Measurements from ENCODE around the gene EHBP1.

DNA sequence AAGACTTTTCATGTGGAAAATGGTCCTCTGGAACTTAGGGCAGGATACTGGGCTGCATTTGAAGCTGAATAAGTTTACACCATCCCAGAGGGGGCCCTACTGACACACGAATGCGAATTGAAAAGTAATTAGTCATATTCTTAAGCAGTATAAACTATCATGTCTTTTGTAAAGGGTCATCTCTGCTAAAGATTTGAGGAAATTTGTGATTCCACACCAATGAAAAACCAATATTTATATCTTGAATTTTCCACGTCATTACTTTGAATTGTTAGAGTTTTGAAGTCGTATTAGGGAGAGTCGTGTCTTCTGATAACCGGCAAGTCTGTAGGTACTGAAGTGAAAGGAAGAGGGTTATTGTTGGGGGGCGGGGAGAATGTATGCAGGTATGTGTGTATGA is 341.0 kb downstream of the EHBP1 start:
- TF ChIP-seq EZH2 (IDR thresholded peaks at IDR 0.05; ENCODE audit: borderline replicate concordance, low read length), result no peak
- TF ChIP-seq, protein P1, sequence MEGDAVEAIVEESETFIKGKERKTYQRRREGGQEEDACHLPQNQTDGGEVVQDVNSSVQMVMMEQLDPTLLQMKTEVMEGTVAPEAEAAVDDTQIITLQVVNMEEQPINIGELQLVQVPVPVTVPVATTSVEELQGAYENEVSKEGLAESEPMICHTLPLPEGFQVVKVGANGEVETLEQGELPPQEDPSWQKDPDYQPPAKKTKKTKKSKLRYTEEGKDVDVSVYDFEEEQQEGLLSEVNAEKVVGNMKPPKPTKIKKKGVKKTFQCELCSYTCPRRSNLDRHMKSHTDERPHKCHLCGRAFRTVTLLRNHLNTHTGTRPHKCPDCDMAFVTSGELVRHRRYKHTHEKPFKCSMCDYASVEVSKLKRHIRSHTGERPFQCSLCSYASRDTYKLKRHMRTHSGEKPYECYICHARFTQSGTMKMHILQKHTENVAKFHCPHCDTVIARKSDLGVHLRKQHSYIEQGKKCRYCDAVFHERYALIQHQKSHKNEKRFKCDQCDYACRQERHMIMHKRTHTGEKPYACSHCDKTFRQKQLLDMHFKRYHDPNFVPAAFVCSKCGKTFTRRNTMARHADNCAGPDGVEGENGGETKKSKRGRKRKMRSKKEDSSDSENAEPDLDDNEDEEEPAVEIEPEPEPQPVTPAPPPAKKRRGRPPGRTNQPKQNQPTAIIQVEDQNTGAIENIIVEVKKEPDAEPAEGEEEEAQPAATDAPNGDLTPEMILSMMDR (conservative IDR thresholded peaks at IDR 0.05 in 1 of 2, IDR thresholded peaks at IDR 0.05 in 1 of 2; ENCODE audit: extremely low read depth in 1 of 2, insufficient read depth in 1 of 2, low read depth in 1 of 2, low read length in 2 of 2), result no peak
